ENCODE results near the gene MARCHF4.

DNA sequence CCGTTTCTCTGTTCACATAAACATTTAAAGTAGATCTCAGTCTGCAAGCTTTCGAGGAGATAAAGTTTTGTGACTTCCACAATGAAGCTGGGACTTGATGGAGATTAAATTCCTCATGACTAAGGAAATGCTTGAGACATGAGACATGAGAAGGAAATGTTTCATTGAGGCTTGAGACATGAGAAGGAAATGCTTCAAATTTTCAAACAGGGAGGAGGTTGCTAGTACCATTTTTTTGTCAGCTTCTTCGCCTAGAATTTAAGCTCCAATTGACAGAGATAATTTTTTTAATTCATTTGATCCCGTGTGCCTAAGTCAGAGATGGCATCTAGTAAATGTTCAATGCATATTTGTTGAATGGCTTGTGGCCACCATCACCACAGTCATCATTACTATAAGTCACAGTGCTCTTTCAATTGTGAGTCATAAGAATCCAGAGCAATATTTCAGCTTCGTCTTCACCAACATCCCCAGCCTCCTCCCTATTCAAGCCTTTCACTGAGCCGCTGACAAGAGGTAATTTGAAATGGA, 543 bp upstream of the MARCHF4 start:
- TF ChIP-seq EZH2 (IDR thresholded peaks at IDR 0.05; ENCODE audit: low read length, missing control alignments) = no peak
- TF ChIP-seq, protein P1, sequence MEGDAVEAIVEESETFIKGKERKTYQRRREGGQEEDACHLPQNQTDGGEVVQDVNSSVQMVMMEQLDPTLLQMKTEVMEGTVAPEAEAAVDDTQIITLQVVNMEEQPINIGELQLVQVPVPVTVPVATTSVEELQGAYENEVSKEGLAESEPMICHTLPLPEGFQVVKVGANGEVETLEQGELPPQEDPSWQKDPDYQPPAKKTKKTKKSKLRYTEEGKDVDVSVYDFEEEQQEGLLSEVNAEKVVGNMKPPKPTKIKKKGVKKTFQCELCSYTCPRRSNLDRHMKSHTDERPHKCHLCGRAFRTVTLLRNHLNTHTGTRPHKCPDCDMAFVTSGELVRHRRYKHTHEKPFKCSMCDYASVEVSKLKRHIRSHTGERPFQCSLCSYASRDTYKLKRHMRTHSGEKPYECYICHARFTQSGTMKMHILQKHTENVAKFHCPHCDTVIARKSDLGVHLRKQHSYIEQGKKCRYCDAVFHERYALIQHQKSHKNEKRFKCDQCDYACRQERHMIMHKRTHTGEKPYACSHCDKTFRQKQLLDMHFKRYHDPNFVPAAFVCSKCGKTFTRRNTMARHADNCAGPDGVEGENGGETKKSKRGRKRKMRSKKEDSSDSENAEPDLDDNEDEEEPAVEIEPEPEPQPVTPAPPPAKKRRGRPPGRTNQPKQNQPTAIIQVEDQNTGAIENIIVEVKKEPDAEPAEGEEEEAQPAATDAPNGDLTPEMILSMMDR (conservative IDR thresholded peaks at IDR 0.05 in 1 of 2, IDR thresholded peaks at IDR 0.05 in 1 of 2; ENCODE audit: low read depth in 1 of 2, low read length in 2 of 2) = no peak
